Neural cell (in vitro differentiated cells): ENCODE results near the gene RNASEH2C. TPM values are rescaled to one million over a fixed set of nuclear protein-coding genes. Genes with fewer than 3 reads are reported as not detected.

Source experiments
- H2AFZ ChIP-seq: fragments of 200-600, 300-800 bp; sonication (generic), shearing (Covaris generic); 2 replicates; pipeline ENCODE4 v1.6.0; 2014; ENCODE audit warnings: low read depth, mild to moderate bottlenecking, antibody characterized with exemption, low read length, moderate library complexity
- H3F3A ChIP-seq: fragments of 200-600 bp; shearing (Covaris generic); 2 replicates; pipeline ENCODE4 v1.6.1; 2016; ENCODE audit warnings: mild to moderate bottlenecking, moderate library complexity, mixed read lengths, antibody characterized with exemption, low read length; ENCODE audit not compliant: insufficient read depth, poor library complexity, severe bottlenecking
- H3K27ac ChIP-seq: fragments of 200-600, 300-800 bp; sonication (generic), shearing (Covaris generic); 2 replicates; pipeline ENCODE4 v1.5.1; 2014; ENCODE audit warnings: mild to moderate bottlenecking, low read length, moderate library complexity
- H3K27me3 ChIP-seq: fragments of 300-800, 200-600 bp; sonication (generic), shearing (Covaris generic); 2 replicates; pipeline ENCODE4 v1.6.0; 2014; ENCODE audit warnings: mild to moderate bottlenecking, low read depth, low read length, moderate library complexity; ENCODE audit not compliant: insufficient read depth
- H3K36me3 ChIP-seq: fragments of 300-800, 200-600 bp; sonication (generic), shearing (Covaris generic); 2 replicates; pipeline ENCODE4 v1.5.1; 2014; ENCODE audit warnings: mild to moderate bottlenecking, antibody characterized with exemption, low read length, moderate library complexity; ENCODE audit not compliant: insufficient read depth
- H3K4me2 ChIP-seq: fragments of 300-800, 200-600 bp; sonication (generic), shearing (Covaris generic); 2 replicates; pipeline ENCODE4 v1.6.0; 2014; ENCODE audit warnings: mild to moderate bottlenecking, low read length
- H3K4me3 ChIP-seq: fragments of 300-800, 200-600 bp; sonication (generic), shearing (Covaris generic); 2 replicates; pipeline ENCODE4 v1.5.1; 2014; ENCODE audit warnings: mild to moderate bottlenecking, low read length, moderate library complexity
- H3K79me2 ChIP-seq: fragments of 200-600 bp; shearing (Covaris generic); replicated peaks from 2 replicates; pipeline ENCODE4 v1.6.0; 2014; ENCODE audit warnings: mild to moderate bottlenecking, low read length, moderate library complexity; ENCODE audit not compliant: insufficient read depth
- H3K9ac ChIP-seq: fragments of 300-800, 200-600 bp; sonication (generic), shearing (Covaris generic); 2 replicates; pipeline ENCODE4 v1.6.1; 2016; ENCODE audit warnings: mild to moderate bottlenecking, low read length, mixed read lengths
- H3K9me2 ChIP-seq: fragments of 200-600 bp; shearing (Covaris generic); 2 replicates; pipeline ENCODE4 v1.6.1; 2016; ENCODE audit warnings: mild to moderate bottlenecking, low read length, mixed read lengths; ENCODE audit not compliant: insufficient read depth
- H3K9me3 ChIP-seq: fragments of 200-600, 300-800 bp; sonication (generic), shearing (Covaris generic); 2 replicates; pipeline ENCODE4 v1.6.1; 2016; ENCODE audit warnings: mild to moderate bottlenecking, mixed run types, low read length, moderate library complexity, mixed read lengths
- H4K20me1 ChIP-seq: fragments of 200-600 bp; shearing (Covaris generic); 2 replicates; pipeline ENCODE4 v1.6.1; 2016; ENCODE audit warnings: mild to moderate bottlenecking, mixed run types; ENCODE audit not compliant: insufficient read depth
- CTCF ChIP-seq: fragments of 450-650 bp; IDR thresholded peaks from 2 replicates; pipeline ENCODE4 v1.5.1; 2014; ENCODE audit warnings: antibody characterized with exemption, mild to moderate bottlenecking, moderate library complexity; ENCODE audit not compliant: poor library complexity, severe bottlenecking
- EP300 ChIP-seq: fragments of 450-650 bp; conservative IDR thresholded peaks from 2 replicates; pipeline ENCODE4 v1.6.1; 2014; ENCODE audit warnings: antibody characterized with exemption, mild to moderate bottlenecking, moderate library complexity; ENCODE audit not compliant: poor library complexity, severe bottlenecking
- EZH2 ChIP-seq: fragments of 200-600, 300-800 bp; shearing (Covaris generic), sonication (generic); IDR thresholded peaks from 2 replicates; pipeline ENCODE4 v1.6.1; 2014; ENCODE audit warnings: antibody characterized with exemption, low read length, borderline replicate concordance, mild to moderate bottlenecking; ENCODE audit not compliant: insufficient read depth, poor library complexity, severe bottlenecking
- MXI1 ChIP-seq: fragments of 450-650 bp; conservative IDR thresholded peaks from 2 replicates; pipeline ENCODE4 v1.6.1; 2014; ENCODE audit warnings: antibody characterized with exemption, mild to moderate bottlenecking; ENCODE audit not compliant: poor library complexity, severe bottlenecking
- POLR2AphosphoS5 ChIP-seq: IDR thresholded peaks from 2 replicates; pipeline ENCODE4 v1.6.1; 2012
- RAD21 ChIP-seq: fragments of 450-650 bp; conservative IDR thresholded peaks from 2 replicates; pipeline ENCODE4 v1.6.1; 2014; ENCODE audit warnings: antibody characterized with exemption, mild to moderate bottlenecking, moderate library complexity
- REST ChIP-seq: IDR thresholded peaks from 2 replicates; pipeline ENCODE4 v1.6.1; 2012; ENCODE audit warnings: borderline replicate concordance
- SMC3 ChIP-seq: fragments of 450-650 bp; conservative IDR thresholded peaks from 2 replicates; pipeline ENCODE4 v1.6.1; 2014; ENCODE audit warnings: antibody characterized with exemption, mild to moderate bottlenecking, moderate library complexity; ENCODE audit not compliant: poor library complexity
- TAF1 ChIP-seq: IDR thresholded peaks from 2 replicates; pipeline ENCODE4 v1.6.1; 2012; ENCODE audit warnings: low read depth
- polyA plus RNA-seq: library from polyadenylated mRNA; depleted of rRNA; stranded (reverse); fragments of >200 nt; gene quantifications from 2 replicates; pipeline ENCODE4 v1.2.3, GENCODE V29; 2014

RNASEH2C gene
- polyA plus RNA-seq, 1 donor from 2014 or later, result 38.4 TPM

GRCh38 chr11:65741185-65741584 lies 20.6 kb upstream of the RNASEH2C start:
- H3K9me2 ChIP-seq, result no peaks in the 10 kb centered on the region
- H3K79me2 ChIP-seq, result no peaks in the 10 kb centered on the region
- H3K4me3 ChIP-seq, result no peak overlapping the region
- no peaks in the 10 kb centered on the region for H3K27me3 ChIP-seq
- H3K4me2 ChIP-seq, result no peak overlapping the region
- TF ChIP-seq EP300, result no peak
- no peak for TF ChIP-seq CTCF
- no peak for TF ChIP-seq REST
- H3F3A ChIP-seq, result no peaks in the 10 kb centered on the region
- H3K9me3 ChIP-seq, result no peaks in the 10 kb centered on the region
- no peak overlapping the region for H2AFZ ChIP-seq
- no peak overlapping the region for H3K9ac ChIP-seq
- no peaks in the 10 kb centered on the region for H3K36me3 ChIP-seq
- no peak overlapping the region for H3K27ac ChIP-seq
- H4K20me1 ChIP-seq, result no peaks in the 10 kb centered on the region

- Histone ChIP-seq H3K9me3 (no peaks in the 10 kb centered on the region), H3K9me2 (no peaks in the 10 kb centered on the region), H4K20me1 (no peaks in the 10 kb centered on the region), H3K4me2 (no peak overlapping the region), H3K4me3 (no peak overlapping the region), H3K36me3 (no peaks in the 10 kb centered on the region), H3K9ac (no peak overlapping the region), H3K27me3 (no peaks in the 10 kb centered on the region), H3K27ac (no peak overlapping the region), H2AFZ (no peak overlapping the region), H3F3A (no peaks in the 10 kb centered on the region), H3K79me2 (no peaks in the 10 kb centered on the region)
- TF ChIP-seq RAD21, result no peak
- TF ChIP-seq CTCF, result no peak
- TF ChIP-seq POLR2AphosphoS5, result no peak
- TF ChIP-seq REST, result no peak
- TF ChIP-seq EP300, result no peak
- no peak for TF ChIP-seq TAF1
- no peak for TF ChIP-seq MXI1
- no peak for TF ChIP-seq EZH2
- no peak for TF ChIP-seq SMC3
Measured at GRCh38 chr11:65739022-65739421, 18.4 kb upstream of the RNASEH2C start.
